ENCODE data around the gene GNB2. TPM values are rescaled to one million over a fixed set of nuclear protein-coding genes. Genes with fewer than 3 reads are reported as not detected.

Gene GNB2
- polyA plus RNA-seq, 1 donor (not counting 4 experiments of a cell fraction or from before 2014, with no cell fraction given) = 87.2 TPM

DNA sequence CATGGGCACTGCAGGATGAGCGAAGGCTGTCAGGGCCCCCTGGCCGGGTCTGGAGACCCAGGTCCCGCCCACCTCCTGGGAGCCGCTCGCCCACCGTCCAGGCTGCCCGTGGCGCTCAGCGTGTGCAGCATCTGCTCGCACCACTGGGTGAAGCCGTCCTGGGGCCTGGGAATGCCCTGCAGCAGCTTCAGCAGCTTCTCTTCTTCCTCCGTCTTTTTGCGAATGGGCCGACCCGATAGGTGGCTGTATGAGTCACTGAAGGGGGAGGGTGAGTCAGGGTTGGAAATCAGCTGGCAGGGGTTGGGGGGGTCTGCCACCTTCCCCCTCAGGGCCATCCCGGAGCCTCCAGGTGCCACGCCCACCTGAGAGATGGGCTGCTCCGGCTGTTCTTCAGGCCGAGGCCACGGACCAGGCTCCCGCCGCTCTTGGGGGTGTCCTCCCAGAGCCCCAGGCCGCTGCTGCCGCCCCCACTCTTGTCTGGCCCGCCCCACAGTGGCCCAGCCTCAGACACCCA is 8.7 kb downstream of the GNB2 start:
- Histone ChIP-seq H3K27ac (ENCODE audit: control insufficient read depth, insufficient read depth, low read length) (no peak overlapping the region), H3K4me2 (ENCODE audit: control insufficient read depth, extremely low read depth, insufficient read depth, low read depth, low read length) (no peak overlapping the region), H3K79me2 (ENCODE audit: control insufficient read depth, insufficient read depth, low read length) (peaks cover 9% of the 10 kb centered on the region), H3K9me3 (ENCODE audit: control insufficient read depth, low read depth, low read length) (no peaks in the 10 kb centered on the region), H3K4me1 (ENCODE audit: control insufficient read depth, extremely low read depth, insufficient read depth, low read length) (peaks cover 6% of the 10 kb centered on the region), H3K9me1 (ENCODE audit: control insufficient read depth, extremely low read depth, insufficient read depth, low read length) (no peaks in the 10 kb centered on the region), H3K4me3 (ENCODE audit: control insufficient read depth in 2 of 3, extremely low read depth in 1 of 3, insufficient read depth in 2 of 3, low read depth in 1 of 3, low read length in 3 of 3) (no peak overlapping the region), H3K9ac (ENCODE audit: control insufficient read depth, extremely low read depth, insufficient read depth, low read length) (no peak overlapping the region), H2AFZ (ENCODE audit: control insufficient read depth, low read length) (no peak overlapping the region), H3K36me3 (ENCODE audit: control insufficient read depth in 2 of 2, extremely low read depth in 1 of 2, insufficient read depth in 2 of 2, low read length in 2 of 2) (peaks cover 28 to 31% of the 10 kb centered on the region in 2 experiments), H4K20me1 (ENCODE audit: control insufficient read depth, extremely low read depth, insufficient read depth, low read length) (peaks cover 3% of the 10 kb centered on the region), H3K27me3 (ENCODE audit: control insufficient read depth, extremely low read depth, insufficient read depth, low read length) (no peaks in the 10 kb centered on the region)
- DNase-seq (ENCODE audit: low read depth, low spot score) (no peak), FAIRE-seq (no peak)
- TF ChIP-seq, protein P1, sequence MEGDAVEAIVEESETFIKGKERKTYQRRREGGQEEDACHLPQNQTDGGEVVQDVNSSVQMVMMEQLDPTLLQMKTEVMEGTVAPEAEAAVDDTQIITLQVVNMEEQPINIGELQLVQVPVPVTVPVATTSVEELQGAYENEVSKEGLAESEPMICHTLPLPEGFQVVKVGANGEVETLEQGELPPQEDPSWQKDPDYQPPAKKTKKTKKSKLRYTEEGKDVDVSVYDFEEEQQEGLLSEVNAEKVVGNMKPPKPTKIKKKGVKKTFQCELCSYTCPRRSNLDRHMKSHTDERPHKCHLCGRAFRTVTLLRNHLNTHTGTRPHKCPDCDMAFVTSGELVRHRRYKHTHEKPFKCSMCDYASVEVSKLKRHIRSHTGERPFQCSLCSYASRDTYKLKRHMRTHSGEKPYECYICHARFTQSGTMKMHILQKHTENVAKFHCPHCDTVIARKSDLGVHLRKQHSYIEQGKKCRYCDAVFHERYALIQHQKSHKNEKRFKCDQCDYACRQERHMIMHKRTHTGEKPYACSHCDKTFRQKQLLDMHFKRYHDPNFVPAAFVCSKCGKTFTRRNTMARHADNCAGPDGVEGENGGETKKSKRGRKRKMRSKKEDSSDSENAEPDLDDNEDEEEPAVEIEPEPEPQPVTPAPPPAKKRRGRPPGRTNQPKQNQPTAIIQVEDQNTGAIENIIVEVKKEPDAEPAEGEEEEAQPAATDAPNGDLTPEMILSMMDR (optimal IDR thresholded peaks at IDR 0.05 in 1 of 3, IDR thresholded peaks at IDR 0.05 in 1 of 3, conservative IDR thresholded peaks at IDR 0.05 in 1 of 3; ENCODE audit: extremely low read depth in 1 of 3, insufficient read depth in 2 of 3, low read length in 3 of 3) = no peak
- no peak for TF ChIP-seq EZH2 (IDR thresholded peaks at IDR 0.05; ENCODE audit: low read length)
- dilution Hi-C loops (cut with MboI; ENCODE audit: extremely low pct_ligation_motif_present, low sequenced_read_pairs) = no loop called here

DNA sequence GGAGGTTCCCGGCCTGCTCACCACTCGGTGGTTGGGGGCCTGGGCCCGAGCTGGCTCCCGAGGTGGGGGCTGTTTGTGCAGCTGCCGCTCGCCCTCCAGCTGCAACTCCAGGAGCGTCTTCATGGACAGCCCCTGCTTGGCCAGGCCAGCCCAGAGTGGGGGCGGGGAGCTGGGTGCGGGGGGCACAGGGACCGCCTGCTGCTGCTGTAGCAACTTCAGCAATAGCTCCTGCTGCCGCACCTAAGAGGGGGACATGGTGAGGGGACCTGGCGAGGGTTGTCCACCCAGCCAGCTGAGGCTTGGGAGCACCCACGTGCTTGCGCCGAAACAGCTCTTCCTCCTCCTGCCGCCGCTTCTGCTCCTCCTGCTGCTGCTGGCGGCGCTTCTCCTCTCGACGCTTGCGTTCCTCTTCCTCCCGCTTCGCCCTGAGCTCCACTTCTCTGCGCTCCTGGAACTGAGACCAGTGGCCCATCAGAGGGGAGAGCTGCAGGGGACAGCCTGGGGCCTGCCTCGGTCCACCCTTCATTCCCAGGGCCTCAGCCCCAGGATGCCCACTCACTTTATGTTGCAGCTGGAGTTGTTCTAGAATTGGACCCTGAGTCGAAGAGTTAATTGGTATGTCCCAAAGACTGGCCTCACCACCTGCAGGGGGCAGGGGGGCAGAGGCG is 9.6 kb downstream of the GNB2 start:
- H3K4me2 ChIP-seq (ENCODE audit: control insufficient read depth, extremely low read depth, insufficient read depth, low read depth, low read length) = no peak overlapping the region
- peaks cover 3% of the 10 kb centered on the region for H4K20me1 ChIP-seq (ENCODE audit: control insufficient read depth, extremely low read depth, insufficient read depth, low read length)
- TF ChIP-seq, protein P1 (optimal IDR thresholded peaks at IDR 0.05 in 1 of 3, IDR thresholded peaks at IDR 0.05 in 1 of 3, conservative IDR thresholded peaks at IDR 0.05 in 1 of 3; ENCODE audit: extremely low read depth in 1 of 3, insufficient read depth in 2 of 3, low read length in 3 of 3) = no peak
- TF ChIP-seq EZH2 (IDR thresholded peaks at IDR 0.05; ENCODE audit: low read length) = no peak
- no peak for FAIRE-seq
- no peaks in the 10 kb centered on the region for H3K9me1 ChIP-seq (ENCODE audit: control insufficient read depth, extremely low read depth, insufficient read depth, low read length)
- H3K36me3 ChIP-seq (ENCODE audit: control insufficient read depth in 2 of 2, extremely low read depth in 1 of 2, insufficient read depth in 2 of 2, low read length in 2 of 2) = peaks cover 21 to 27% of the 10 kb centered on the region in 2 experiments
- no peak for DNase-seq (ENCODE audit: low read depth, low spot score)
- no peaks in the 10 kb centered on the region for H3K9me3 ChIP-seq (ENCODE audit: control insufficient read depth, low read depth, low read length)
- H3K4me3 ChIP-seq (ENCODE audit: control insufficient read depth in 2 of 3, extremely low read depth in 1 of 3, insufficient read depth in 2 of 3, low read depth in 1 of 3, low read length in 3 of 3) = no peak overlapping the region
- H3K79me2 ChIP-seq (ENCODE audit: control insufficient read depth, insufficient read depth, low read length) = peaks cover 3% of the 10 kb centered on the region
- H3K9ac ChIP-seq (ENCODE audit: control insufficient read depth, extremely low read depth, insufficient read depth, low read length) = no peak overlapping the region
- H3K4me1 ChIP-seq (ENCODE audit: control insufficient read depth, extremely low read depth, insufficient read depth, low read length) = peaks cover 6% of the 10 kb centered on the region
- H3K27ac ChIP-seq (ENCODE audit: control insufficient read depth, insufficient read depth, low read length) = no peak overlapping the region
- no peaks in the 10 kb centered on the region for H3K27me3 ChIP-seq (ENCODE audit: control insufficient read depth, extremely low read depth, insufficient read depth, low read length)
- H2AFZ ChIP-seq (ENCODE audit: control insufficient read depth, low read length) = no peak overlapping the region
- dilution Hi-C loops (cut with MboI; ENCODE audit: extremely low pct_ligation_motif_present, low sequenced_read_pairs) = no loop called here
